Measurements from ENCODE around the gene SH2D7. TPM values are rescaled to one million over a fixed set of nuclear protein-coding genes. Genes with fewer than 3 reads are reported as not detected.

Gene SH2D7
- total RNA-seq, 1 donor from 2014 or later: not detected

DNA sequence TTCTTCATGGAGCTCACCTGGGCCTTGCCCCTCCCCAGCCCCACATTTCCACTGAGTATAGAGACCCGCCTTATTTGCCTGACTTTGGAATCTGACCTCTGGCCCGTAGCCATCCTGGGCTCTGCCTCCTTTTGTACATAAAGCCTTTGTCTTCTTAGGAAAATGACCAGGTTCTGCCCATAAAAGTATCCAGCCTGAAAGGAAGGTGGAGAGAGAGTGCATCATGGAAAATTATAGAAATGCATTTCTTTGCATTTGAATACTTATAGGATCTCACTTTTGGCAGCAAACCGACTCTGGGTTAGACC is 3.6 kb upstream of the SH2D7 start:
- TF ChIP-seq, protein P1, sequence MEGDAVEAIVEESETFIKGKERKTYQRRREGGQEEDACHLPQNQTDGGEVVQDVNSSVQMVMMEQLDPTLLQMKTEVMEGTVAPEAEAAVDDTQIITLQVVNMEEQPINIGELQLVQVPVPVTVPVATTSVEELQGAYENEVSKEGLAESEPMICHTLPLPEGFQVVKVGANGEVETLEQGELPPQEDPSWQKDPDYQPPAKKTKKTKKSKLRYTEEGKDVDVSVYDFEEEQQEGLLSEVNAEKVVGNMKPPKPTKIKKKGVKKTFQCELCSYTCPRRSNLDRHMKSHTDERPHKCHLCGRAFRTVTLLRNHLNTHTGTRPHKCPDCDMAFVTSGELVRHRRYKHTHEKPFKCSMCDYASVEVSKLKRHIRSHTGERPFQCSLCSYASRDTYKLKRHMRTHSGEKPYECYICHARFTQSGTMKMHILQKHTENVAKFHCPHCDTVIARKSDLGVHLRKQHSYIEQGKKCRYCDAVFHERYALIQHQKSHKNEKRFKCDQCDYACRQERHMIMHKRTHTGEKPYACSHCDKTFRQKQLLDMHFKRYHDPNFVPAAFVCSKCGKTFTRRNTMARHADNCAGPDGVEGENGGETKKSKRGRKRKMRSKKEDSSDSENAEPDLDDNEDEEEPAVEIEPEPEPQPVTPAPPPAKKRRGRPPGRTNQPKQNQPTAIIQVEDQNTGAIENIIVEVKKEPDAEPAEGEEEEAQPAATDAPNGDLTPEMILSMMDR (IDR thresholded peaks at IDR 0.05): no peak
- H3K27ac Mint-ChIP-seq (ENCODE audit: unreplicated experiment): no peak overlapping the region
- H3K4me1 Mint-ChIP-seq (ENCODE audit: unreplicated experiment): peaks cover 16% of the 10 kb centered on the region
- no peak overlapping the region for H3K4me3 Mint-ChIP-seq (ENCODE audit: unreplicated experiment)
- H3K9me3 Mint-ChIP-seq (ENCODE audit: unreplicated experiment): no peaks in the 10 kb centered on the region
- no peaks in the 10 kb centered on the region for H3K36me3 Mint-ChIP-seq (ENCODE audit: unreplicated experiment)
- no peak for DNase-seq (ENCODE audit: extremely low spot score, unreplicated experiment)
- H3K27me3 Mint-ChIP-seq (ENCODE audit: unreplicated experiment): no peaks in the 10 kb centered on the region

DNA sequence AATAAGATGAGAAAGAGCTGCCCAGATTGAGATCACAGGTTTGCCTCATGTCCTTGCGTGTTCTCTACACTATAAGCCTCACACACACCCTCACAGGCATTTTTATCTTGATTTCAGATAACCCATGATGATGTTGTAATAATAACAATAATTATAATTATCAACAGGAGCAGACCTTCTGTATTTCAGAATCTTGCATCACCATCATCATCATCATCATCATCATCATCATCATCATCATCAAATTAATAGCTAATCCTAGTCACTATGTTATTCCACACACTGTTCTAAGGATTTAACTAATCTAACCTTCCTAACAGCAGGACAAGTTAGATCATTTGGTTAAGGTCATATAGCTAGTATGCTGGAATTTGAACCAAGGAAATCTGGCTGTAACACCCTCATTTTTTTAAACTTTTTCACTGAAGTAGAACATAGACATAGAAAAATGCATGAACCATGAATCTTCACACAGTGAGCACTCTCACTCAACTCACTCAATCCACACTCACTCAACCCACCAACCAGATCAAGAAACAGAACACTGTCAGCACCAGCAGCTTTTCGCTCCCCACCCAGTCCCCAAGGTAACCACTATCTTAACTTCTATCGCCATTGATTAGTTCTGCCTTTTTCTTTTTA is 1.8 kb upstream of the SH2D7 start:
- no peak overlapping the region for H3K27ac Mint-ChIP-seq (ENCODE audit: unreplicated experiment)
- H3K27me3 Mint-ChIP-seq (ENCODE audit: unreplicated experiment): peaks cover 6% of the 10 kb centered on the region
- H3K4me3 Mint-ChIP-seq (ENCODE audit: unreplicated experiment): no peak overlapping the region
- no peak for DNase-seq (ENCODE audit: extremely low spot score, unreplicated experiment)
- TF ChIP-seq, protein P1 (IDR thresholded peaks at IDR 0.05): no peak
- H3K36me3 Mint-ChIP-seq (ENCODE audit: unreplicated experiment): no peaks in the 10 kb centered on the region
- peaks cover 11% of the 10 kb centered on the region for H3K4me1 Mint-ChIP-seq (ENCODE audit: unreplicated experiment)
- H3K9me3 Mint-ChIP-seq (ENCODE audit: unreplicated experiment): no peaks in the 10 kb centered on the region

DNA sequence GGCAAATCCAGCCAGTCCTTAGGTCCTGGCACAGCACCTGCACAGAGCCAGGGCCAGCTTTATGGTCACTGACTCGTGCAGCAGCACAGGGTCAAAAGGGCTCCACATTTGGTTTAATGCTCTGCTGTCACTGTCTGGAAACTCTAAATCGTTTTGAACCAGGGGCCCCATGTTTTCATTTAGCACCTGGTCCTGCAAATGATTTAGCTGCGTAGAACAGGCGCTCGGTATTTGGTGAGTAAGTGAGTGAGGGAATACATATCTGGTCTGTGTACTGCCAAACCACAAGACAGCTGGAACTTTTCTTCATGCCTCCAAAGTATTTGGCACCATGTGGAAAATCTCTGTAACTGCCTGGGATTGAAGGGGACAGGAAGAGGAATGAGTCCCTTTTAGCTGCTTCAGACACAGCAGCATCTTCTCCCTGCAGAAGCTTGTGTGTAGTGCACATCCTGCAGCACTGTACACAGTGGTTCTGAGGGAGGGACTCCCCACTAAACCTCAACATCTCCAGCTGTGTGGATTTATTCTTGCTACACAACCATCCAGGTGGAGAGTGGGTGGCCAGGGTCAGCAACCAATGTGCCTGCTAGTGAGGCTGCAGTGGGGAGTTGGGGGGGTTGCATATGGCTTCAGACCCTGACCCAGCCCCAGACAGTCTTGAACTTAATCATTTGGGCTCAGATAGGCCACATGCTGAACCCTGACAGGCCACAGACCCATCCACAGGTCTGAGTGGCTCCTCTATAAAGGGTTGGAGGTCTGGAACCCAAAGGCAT is 1.1 kb downstream of the SH2D7 start:
- TF ChIP-seq, protein P1 (IDR thresholded peaks at IDR 0.05): no peak
- Mint-ChIP-seq H3K27me3 (ENCODE audit: unreplicated experiment) (peaks cover 6% of the 10 kb centered on the region), H3K36me3 (ENCODE audit: unreplicated experiment) (no peaks in the 10 kb centered on the region), H3K4me1 (ENCODE audit: unreplicated experiment) (peaks cover 8% of the 10 kb centered on the region), H3K9me3 (ENCODE audit: unreplicated experiment) (no peaks in the 10 kb centered on the region), H3K27ac (ENCODE audit: unreplicated experiment) (no peak overlapping the region), H3K4me3 (ENCODE audit: unreplicated experiment) (no peak overlapping the region)
- no peak for DNase-seq (ENCODE audit: extremely low spot score, unreplicated experiment)

DNA sequence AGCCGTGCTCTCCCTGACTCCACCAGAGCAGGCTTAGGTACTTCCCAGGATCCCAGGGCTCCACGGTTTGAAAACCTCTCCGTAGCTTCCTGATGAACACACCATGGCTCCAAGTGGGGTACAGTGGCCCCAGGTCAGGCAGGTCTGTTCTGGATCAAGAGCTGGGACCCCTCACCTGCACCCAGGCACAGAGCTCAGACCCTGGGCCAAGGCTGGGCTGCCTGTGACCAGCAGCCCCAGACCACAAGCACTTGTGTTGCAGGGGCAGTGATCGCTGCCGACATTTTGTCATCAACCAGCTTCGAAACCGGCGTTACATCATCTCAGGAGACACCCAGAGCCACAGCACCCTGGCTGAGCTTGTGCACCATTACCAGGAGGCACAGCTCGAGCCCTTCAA is 5.3 kb downstream of the SH2D7 start:
- Mint-ChIP-seq H3K9me3 (ENCODE audit: unreplicated experiment) (no peaks in the 10 kb centered on the region), H3K36me3 (ENCODE audit: unreplicated experiment) (no peaks in the 10 kb centered on the region), H3K27ac (ENCODE audit: unreplicated experiment) (no peak overlapping the region), H3K4me3 (ENCODE audit: unreplicated experiment) (no peak overlapping the region), H3K27me3 (ENCODE audit: unreplicated experiment) (peaks cover 6% of the 10 kb centered on the region), H3K4me1 (ENCODE audit: unreplicated experiment) (peaks cover 5% of the 10 kb centered on the region)
- TF ChIP-seq, protein P1 (IDR thresholded peaks at IDR 0.05): no peak
- DNase-seq (ENCODE audit: extremely low spot score, unreplicated experiment): no peak

DNA sequence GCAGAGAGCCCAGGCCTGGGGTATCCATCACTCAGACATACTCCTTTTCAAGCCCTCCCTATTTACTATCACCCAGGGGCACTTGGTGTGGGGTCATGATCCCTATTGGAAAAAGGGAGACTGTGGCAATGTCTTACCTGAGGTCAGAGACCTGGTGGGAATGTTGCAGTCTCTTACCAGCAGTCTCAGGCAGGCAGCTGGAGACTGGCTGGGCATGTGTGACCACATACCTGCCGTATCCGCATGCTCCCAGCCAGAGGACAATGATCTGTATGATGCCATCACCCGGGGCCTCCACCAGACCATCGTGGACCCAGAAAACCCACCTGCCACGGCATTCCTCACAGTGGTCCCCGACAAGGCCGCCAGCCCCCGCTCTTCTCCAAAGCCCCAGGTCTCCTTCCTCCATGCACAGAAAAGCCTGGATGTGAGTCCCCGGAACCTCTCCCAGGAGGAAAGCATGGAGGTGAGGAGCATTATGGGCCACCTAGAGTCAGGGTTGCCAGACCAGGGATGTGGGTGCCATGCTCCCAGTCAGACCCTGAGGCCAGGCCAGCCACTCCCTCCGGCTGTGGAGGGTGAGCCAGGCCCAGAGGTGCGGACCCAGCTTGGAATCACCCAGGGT is 5.9 kb downstream of the SH2D7 start:
- H3K36me3 Mint-ChIP-seq (ENCODE audit: unreplicated experiment): no peaks in the 10 kb centered on the region
- peaks cover 3% of the 10 kb centered on the region for H3K4me1 Mint-ChIP-seq (ENCODE audit: unreplicated experiment)
- H3K27me3 Mint-ChIP-seq (ENCODE audit: unreplicated experiment): peaks cover 6% of the 10 kb centered on the region
- no peak for DNase-seq (ENCODE audit: extremely low spot score, unreplicated experiment)
- TF ChIP-seq, protein P1 (IDR thresholded peaks at IDR 0.05): no peak
- H3K9me3 Mint-ChIP-seq (ENCODE audit: unreplicated experiment): no peaks in the 10 kb centered on the region
- H3K4me3 Mint-ChIP-seq (ENCODE audit: unreplicated experiment): no peak overlapping the region
- no peak overlapping the region for H3K27ac Mint-ChIP-seq (ENCODE audit: unreplicated experiment)

Measured in osteocyte (in vitro differentiated cells).